ENCODE data around the gene RHD.

RHD gene

GRCh38 chr1:25245393-25245792 is 26.9 kb upstream of the RHD start:
- peaks cover 17% of the 10 kb centered on the region for H3K4me1 ChIP-seq (ENCODE audit: control insufficient read depth, insufficient read depth, low read length, poor library complexity, severe bottlenecking)
- 80 to 89% methylated on average over 1 to 3 of the region's 5 CpGs for WGBS, 2 experiments (ENCODE audit: insufficient coverage in 2 of 2)
- peak overlapping the region; percentile 93 for H3K4me3 ChIP-seq (ENCODE audit: extremely low read depth, insufficient read depth, low read length, poor library complexity, severe bottlenecking)
- H3K27ac ChIP-seq (ENCODE audit: low read depth, low read length, severe bottlenecking), result no peak overlapping the region
- peaks cover 57% of the 10 kb centered on the region for H3K36me3 ChIP-seq (ENCODE audit: control insufficient read depth, insufficient read depth, low read length)
- no peaks in the 10 kb centered on the region for H3K9me3 ChIP-seq (ENCODE audit: control insufficient read depth, low read length)

- Histone ChIP-seq H3K4me1 (ENCODE audit: control insufficient read depth, insufficient read depth, low read length, poor library complexity, severe bottlenecking) (peaks cover 14% of the 10 kb centered on the region), H3K9me3 (ENCODE audit: control insufficient read depth, low read length) (no peaks in the 10 kb centered on the region), H3K4me3 (ENCODE audit: extremely low read depth, insufficient read depth, low read length, poor library complexity, severe bottlenecking) (peak overlapping the region; percentile 93), H3K27ac (ENCODE audit: low read depth, low read length, severe bottlenecking) (peak overlapping the region; percentile 97), H3K36me3 (ENCODE audit: control insufficient read depth, insufficient read depth, low read length) (peaks cover 52% of the 10 kb centered on the region)
- 4 to 31% methylated on average over 20 to 24 of the region's 30 CpGs for WGBS, 2 experiments (ENCODE audit: insufficient coverage in 2 of 2)
Measured at GRCh38 chr1:25245809-25246599, 26.3 kb upstream of the RHD start.

GRCh38 chr1:25246600-25247023 is 25.7 kb upstream of the RHD start:
- Histone ChIP-seq H3K27ac (ENCODE audit: low read depth, low read length, severe bottlenecking) (peak overlapping the region; percentile 97), H3K4me3 (ENCODE audit: extremely low read depth, insufficient read depth, low read length, poor library complexity, severe bottlenecking) (peak overlapping the region; percentile 93), H3K4me1 (ENCODE audit: control insufficient read depth, insufficient read depth, low read length, poor library complexity, severe bottlenecking) (peaks cover 14% of the 10 kb centered on the region), H3K9me3 (ENCODE audit: control insufficient read depth, low read length) (no peaks in the 10 kb centered on the region), H3K36me3 (ENCODE audit: control insufficient read depth, insufficient read depth, low read length) (peaks cover 48% of the 10 kb centered on the region)
- 0 to 2% methylated on average over 46 to 48 of the region's 53 CpGs for WGBS, 2 experiments (ENCODE audit: insufficient coverage in 2 of 2)

- WGBS, 2 experiments (ENCODE audit: insufficient coverage in 2 of 2), result 0% methylated on average over 63 to 74 of the region's 79 CpGs
- Histone ChIP-seq H3K36me3 (ENCODE audit: control insufficient read depth, insufficient read depth, low read length) (peaks cover 42% of the 10 kb centered on the region), H3K27ac (ENCODE audit: low read depth, low read length, severe bottlenecking) (peak within 1 kb of the TSS; percentile 97), H3K9me3 (ENCODE audit: control insufficient read depth, low read length) (no peaks in the 10 kb centered on the region), H3K4me1 (ENCODE audit: control insufficient read depth, insufficient read depth, low read length, poor library complexity, severe bottlenecking) (peaks cover 14% of the 10 kb centered on the region), H3K4me3 (ENCODE audit: extremely low read depth, insufficient read depth, low read length, poor library complexity, severe bottlenecking) (peak within 1 kb of the TSS; percentile 93)
Measured at GRCh38 chr1:25247024-25247828, 25.1 kb upstream of the RHD start, which contains the start of gene RSRP1. Gene RSRP1, minus strand, starts transcription at chr1:25247454. Its CDS starts 491 bp downstream, at chr1:25246963.

DNA sequence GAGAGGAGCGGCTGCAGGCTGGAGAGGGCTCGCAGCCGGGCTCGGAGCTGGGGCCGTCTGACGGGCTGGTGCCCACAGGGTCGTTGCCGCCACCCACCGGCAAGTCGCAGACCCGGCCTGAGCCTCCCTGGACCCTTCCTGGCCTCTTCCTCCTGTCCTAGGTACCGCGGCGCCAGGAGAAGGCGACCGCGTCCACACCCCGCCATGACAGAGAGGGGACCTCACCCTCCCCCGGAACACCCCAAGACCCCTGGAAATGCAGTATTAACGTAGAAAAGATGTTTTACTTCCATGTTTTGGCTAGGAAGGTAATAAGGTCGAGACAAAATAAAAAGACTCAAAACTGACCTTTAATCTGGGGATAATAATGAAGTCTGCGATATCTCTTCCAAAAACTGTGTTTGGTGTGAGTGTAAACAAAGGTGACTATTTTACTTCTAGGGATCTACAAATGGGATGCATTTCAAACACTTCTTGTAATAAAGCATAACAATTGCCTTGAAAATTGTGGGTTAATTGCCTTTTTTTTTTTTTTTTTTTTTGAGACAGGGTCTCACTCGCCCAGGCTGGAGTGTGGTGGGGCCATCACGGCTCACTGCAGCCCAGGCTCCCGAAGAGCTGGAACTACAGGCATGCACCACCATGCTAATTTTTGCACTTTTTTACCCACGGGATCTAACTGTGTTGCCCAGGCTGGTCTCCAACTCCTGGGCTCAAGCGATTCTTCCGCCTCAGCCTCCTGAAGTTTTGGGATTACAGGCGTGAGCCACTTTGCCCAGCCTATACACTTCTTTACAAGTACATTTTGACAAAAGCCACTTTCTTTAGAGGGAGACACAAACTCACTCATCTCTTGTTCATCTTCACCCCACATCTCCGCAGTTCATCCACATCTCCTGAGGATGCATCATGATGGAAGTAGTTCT is 24.2 kb upstream of the RHD start:
- peaks cover 14% of the 10 kb centered on the region for H3K4me1 ChIP-seq (ENCODE audit: control insufficient read depth, insufficient read depth, low read length, poor library complexity, severe bottlenecking)
- WGBS, 2 experiments (ENCODE audit: insufficient coverage in 2 of 2), result 23 to 41% methylated on average over 12 to 16 of the region's 30 CpGs
- peak overlapping the region; percentile 78 for H3K27ac ChIP-seq (ENCODE audit: low read depth, low read length, severe bottlenecking)

GRCh38 chr1:25253911-25254310 is 18.4 kb upstream of the RHD start:
- Histone ChIP-seq H3K27ac (ENCODE audit: low read depth, low read length, severe bottlenecking) (peak overlapping the region; percentile 68), H3K9me3 (ENCODE audit: control insufficient read depth, low read length) (no peaks in the 10 kb centered on the region), H3K4me1 (ENCODE audit: control insufficient read depth, insufficient read depth, low read length, poor library complexity, severe bottlenecking) (peaks cover 2% of the 10 kb centered on the region), H3K4me3 (ENCODE audit: extremely low read depth, insufficient read depth, low read length, poor library complexity, severe bottlenecking) (no peak overlapping the region), H3K36me3 (ENCODE audit: control insufficient read depth, insufficient read depth, low read length) (no peaks in the 10 kb centered on the region)
- 33 to 60% methylated on average over 1 to 2 of the region's 2 CpGs for WGBS, 2 experiments (ENCODE audit: insufficient coverage in 2 of 2)

More for the DNA sequence above, 24.2 kb upstream of the RHD start:
- Histone ChIP-seq H3K4me3 (ENCODE audit: extremely low read depth, insufficient read depth, low read length, poor library complexity, severe bottlenecking) (peak overlapping the region; percentile 93), H3K9me3 (ENCODE audit: control insufficient read depth, low read length) (no peaks in the 10 kb centered on the region), H3K36me3 (ENCODE audit: control insufficient read depth, insufficient read depth, low read length) (peaks cover 33% of the 10 kb centered on the region)

- Histone ChIP-seq H3K9me3 (ENCODE audit: control insufficient read depth, low read length) (no peaks in the 10 kb centered on the region), H3K36me3 (ENCODE audit: control insufficient read depth, insufficient read depth, low read length) (no peaks in the 10 kb centered on the region), H3K4me3 (ENCODE audit: extremely low read depth, insufficient read depth, low read length, poor library complexity, severe bottlenecking) (no peak overlapping the region), H3K27ac (ENCODE audit: low read depth, low read length, severe bottlenecking) (no peak overlapping the region), H3K4me1 (ENCODE audit: control insufficient read depth, insufficient read depth, low read length, poor library complexity, severe bottlenecking) (no peaks in the 10 kb centered on the region)
- 76 to 80% methylated on average over 11 to 17 of the region's 18 CpGs for WGBS, 2 experiments (ENCODE audit: insufficient coverage in 2 of 2)
Measured at GRCh38 chr1:25255706-25256577, 16.4 kb upstream of the RHD start.

GRCh38 chr1:25256578-25256965 is 15.7 kb upstream of the RHD start:
- no peaks in the 10 kb centered on the region for H3K4me1 ChIP-seq (ENCODE audit: control insufficient read depth, insufficient read depth, low read length, poor library complexity, severe bottlenecking)
- 92 to 96% methylated on average over 4 to 5 of the region's 5 CpGs for WGBS, 2 experiments (ENCODE audit: insufficient coverage in 2 of 2)
- no peak overlapping the region for H3K4me3 ChIP-seq (ENCODE audit: extremely low read depth, insufficient read depth, low read length, poor library complexity, severe bottlenecking)
- no peak overlapping the region for H3K27ac ChIP-seq (ENCODE audit: low read depth, low read length, severe bottlenecking)
- no peaks in the 10 kb centered on the region for H3K36me3 ChIP-seq (ENCODE audit: control insufficient read depth, insufficient read depth, low read length)
- no peaks in the 10 kb centered on the region for H3K9me3 ChIP-seq (ENCODE audit: control insufficient read depth, low read length)

- no CpG with 5 or more reads among the region's 1 CpG for WGBS, 2 experiments (ENCODE audit: insufficient coverage in 2 of 2)
Measured at GRCh38 chr1:25257196-25257595, 15.1 kb upstream of the RHD start.

More at GRCh38 chr1:25257196-25257595, 15.1 kb upstream of the RHD start:
- no peak overlapping the region for H3K4me3 ChIP-seq (ENCODE audit: extremely low read depth, insufficient read depth, low read length, poor library complexity, severe bottlenecking)
- no peaks in the 10 kb centered on the region for H3K36me3 ChIP-seq (ENCODE audit: control insufficient read depth, insufficient read depth, low read length)
- H3K4me1 ChIP-seq (ENCODE audit: control insufficient read depth, insufficient read depth, low read length, poor library complexity, severe bottlenecking), result no peaks in the 10 kb centered on the region
- H3K9me3 ChIP-seq (ENCODE audit: control insufficient read depth, low read length), result no peaks in the 10 kb centered on the region
- H3K27ac ChIP-seq (ENCODE audit: low read depth, low read length, severe bottlenecking), result no peak overlapping the region
